ENCODE measurements around the gene ARHGAP45.

ARHGAP45 gene

DNA sequence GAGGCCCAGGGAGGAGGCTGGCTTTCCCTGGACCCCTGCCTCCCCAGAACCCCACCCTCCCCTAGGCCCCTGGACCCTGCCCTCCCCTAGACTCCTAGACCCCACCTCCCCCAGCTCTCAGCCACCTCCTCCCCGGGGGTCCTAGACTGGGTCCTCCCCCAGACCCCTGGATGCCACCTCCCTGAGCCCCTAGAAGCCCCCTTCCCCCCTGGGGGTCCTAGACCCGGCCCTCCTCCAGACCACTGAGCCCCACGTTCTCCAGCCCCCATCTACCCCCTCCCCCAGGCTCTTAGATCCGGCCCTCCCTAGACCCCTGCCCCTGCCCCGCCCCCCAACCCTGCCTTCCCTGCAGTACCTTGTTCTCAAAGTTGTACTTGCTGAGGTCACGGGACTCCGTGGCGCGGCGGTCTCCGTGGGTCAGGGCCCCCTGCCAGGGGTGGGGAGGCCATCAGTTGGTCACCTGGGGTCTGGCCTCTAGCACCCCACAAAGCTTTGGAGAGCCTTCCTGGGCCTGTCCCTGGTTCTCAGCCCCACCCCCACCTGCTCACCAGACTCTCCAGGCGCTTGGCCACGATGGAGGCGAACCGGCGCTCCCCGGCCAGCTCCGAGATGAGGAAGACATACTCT is 44.8 kb downstream of the ARHGAP45 start:
- H3K4me1 ChIP-seq (ENCODE audit: control insufficient read depth, low read length) = peaks cover 12% of the 10 kb centered on the region
- no peaks in the 10 kb centered on the region for H3F3A ChIP-seq (ENCODE audit: control insufficient read depth, insufficient read depth)
- H3K36me3 ChIP-seq (ENCODE audit: control insufficient read depth, low read length) = peaks cover 10% of the 10 kb centered on the region
- H3K9me2 ChIP-seq (replicated peaks; ENCODE audit: control insufficient read depth, low read length) = no peaks in the 10 kb centered on the region
- no peak overlapping the region for H3K4me2 ChIP-seq (ENCODE audit: low read length)
- no peak overlapping the region for H3K4me3 ChIP-seq (ENCODE audit: low read length)
- no peaks in the 10 kb centered on the region for H3K9me3 ChIP-seq (ENCODE audit: control insufficient read depth, insufficient read depth, low read length)
- no peak overlapping the region for H3K27ac ChIP-seq (ENCODE audit: low read depth, low read length)
- no peaks in the 10 kb centered on the region for H3K79me2 ChIP-seq (ENCODE audit: control insufficient read depth, low read length)
- TF ChIP-seq, protein P1, sequence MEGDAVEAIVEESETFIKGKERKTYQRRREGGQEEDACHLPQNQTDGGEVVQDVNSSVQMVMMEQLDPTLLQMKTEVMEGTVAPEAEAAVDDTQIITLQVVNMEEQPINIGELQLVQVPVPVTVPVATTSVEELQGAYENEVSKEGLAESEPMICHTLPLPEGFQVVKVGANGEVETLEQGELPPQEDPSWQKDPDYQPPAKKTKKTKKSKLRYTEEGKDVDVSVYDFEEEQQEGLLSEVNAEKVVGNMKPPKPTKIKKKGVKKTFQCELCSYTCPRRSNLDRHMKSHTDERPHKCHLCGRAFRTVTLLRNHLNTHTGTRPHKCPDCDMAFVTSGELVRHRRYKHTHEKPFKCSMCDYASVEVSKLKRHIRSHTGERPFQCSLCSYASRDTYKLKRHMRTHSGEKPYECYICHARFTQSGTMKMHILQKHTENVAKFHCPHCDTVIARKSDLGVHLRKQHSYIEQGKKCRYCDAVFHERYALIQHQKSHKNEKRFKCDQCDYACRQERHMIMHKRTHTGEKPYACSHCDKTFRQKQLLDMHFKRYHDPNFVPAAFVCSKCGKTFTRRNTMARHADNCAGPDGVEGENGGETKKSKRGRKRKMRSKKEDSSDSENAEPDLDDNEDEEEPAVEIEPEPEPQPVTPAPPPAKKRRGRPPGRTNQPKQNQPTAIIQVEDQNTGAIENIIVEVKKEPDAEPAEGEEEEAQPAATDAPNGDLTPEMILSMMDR (IDR thresholded peaks at IDR 0.05; ENCODE audit: low read depth, low read length, poor library complexity, severe bottlenecking) = no peak
- TF ChIP-seq EZH2phosphoT487 (IDR thresholded peaks at IDR 0.05; ENCODE audit: borderline replicate concordance, low read length) = no peak
- H3K27me3 ChIP-seq (ENCODE audit: control insufficient read depth, low read length) = no peaks in the 10 kb centered on the region
- no peaks in the 10 kb centered on the region for H4K20me1 ChIP-seq (ENCODE audit: control insufficient read depth, insufficient read depth, low read depth, low read length)

DNA sequence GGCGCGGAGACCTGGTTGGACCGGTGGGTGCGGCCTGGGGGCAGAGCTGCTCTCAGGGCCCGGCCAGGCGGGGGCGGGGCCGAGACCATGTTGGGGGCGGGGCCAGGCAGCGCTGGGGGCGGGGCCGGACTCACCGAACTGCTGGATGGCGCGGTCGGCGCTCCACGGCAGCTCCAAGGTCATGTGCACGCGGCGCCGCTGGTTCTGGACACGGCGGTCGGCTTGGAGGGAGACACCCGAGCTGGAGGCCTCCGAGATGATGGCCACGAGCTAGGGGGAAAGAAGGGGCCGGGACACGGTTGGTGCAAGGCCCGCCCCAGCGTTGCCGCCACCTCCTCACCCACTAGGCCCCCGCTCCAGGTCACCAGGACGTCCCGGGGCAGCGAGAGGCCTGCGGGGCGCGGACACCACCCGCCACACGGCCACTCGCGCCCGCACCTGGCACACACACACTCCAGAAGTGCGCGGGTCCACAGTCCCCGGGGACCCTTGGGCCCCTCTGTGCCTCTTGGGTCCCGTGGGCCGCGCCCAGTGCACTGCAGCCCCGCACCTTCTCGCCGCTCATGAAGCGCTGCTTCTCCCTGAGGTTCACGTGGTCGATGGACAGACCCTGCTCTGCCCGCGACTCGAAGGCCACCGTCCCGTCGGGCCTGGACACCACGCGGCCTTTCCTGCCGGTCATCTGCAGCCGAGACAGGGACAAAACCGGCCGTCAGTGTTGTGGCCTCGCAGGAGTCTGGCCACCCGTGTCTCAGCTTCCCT is 45.5 kb downstream of the ARHGAP45 start:
- H3K4me1 ChIP-seq (ENCODE audit: control insufficient read depth, low read length) = peaks cover 7% of the 10 kb centered on the region
- TF ChIP-seq, protein P1 (IDR thresholded peaks at IDR 0.05; ENCODE audit: low read depth, low read length, poor library complexity, severe bottlenecking) = no peak
- no peak for TF ChIP-seq EZH2phosphoT487 (IDR thresholded peaks at IDR 0.05; ENCODE audit: borderline replicate concordance, low read length)
- no peaks in the 10 kb centered on the region for H3K79me2 ChIP-seq (ENCODE audit: control insufficient read depth, low read length)
- H4K20me1 ChIP-seq (ENCODE audit: control insufficient read depth, insufficient read depth, low read depth, low read length) = no peaks in the 10 kb centered on the region
- H3K9me2 ChIP-seq (replicated peaks; ENCODE audit: control insufficient read depth, low read length) = no peaks in the 10 kb centered on the region
- H3K27ac ChIP-seq (ENCODE audit: low read depth, low read length) = no peak overlapping the region
- H3F3A ChIP-seq (ENCODE audit: control insufficient read depth, insufficient read depth) = no peaks in the 10 kb centered on the region
- no peak overlapping the region for H3K4me3 ChIP-seq (ENCODE audit: low read length)
- peaks cover 7% of the 10 kb centered on the region; the same call in 1 of the 2 replicates for H3K36me3 ChIP-seq (ENCODE audit: control insufficient read depth, low read length)
- H3K4me2 ChIP-seq (ENCODE audit: low read length) = no peak overlapping the region
- no peaks in the 10 kb centered on the region for H3K27me3 ChIP-seq (ENCODE audit: control insufficient read depth, low read length)
- H3K9me3 ChIP-seq (ENCODE audit: control insufficient read depth, insufficient read depth, low read length) = no peaks in the 10 kb centered on the region

DNA sequence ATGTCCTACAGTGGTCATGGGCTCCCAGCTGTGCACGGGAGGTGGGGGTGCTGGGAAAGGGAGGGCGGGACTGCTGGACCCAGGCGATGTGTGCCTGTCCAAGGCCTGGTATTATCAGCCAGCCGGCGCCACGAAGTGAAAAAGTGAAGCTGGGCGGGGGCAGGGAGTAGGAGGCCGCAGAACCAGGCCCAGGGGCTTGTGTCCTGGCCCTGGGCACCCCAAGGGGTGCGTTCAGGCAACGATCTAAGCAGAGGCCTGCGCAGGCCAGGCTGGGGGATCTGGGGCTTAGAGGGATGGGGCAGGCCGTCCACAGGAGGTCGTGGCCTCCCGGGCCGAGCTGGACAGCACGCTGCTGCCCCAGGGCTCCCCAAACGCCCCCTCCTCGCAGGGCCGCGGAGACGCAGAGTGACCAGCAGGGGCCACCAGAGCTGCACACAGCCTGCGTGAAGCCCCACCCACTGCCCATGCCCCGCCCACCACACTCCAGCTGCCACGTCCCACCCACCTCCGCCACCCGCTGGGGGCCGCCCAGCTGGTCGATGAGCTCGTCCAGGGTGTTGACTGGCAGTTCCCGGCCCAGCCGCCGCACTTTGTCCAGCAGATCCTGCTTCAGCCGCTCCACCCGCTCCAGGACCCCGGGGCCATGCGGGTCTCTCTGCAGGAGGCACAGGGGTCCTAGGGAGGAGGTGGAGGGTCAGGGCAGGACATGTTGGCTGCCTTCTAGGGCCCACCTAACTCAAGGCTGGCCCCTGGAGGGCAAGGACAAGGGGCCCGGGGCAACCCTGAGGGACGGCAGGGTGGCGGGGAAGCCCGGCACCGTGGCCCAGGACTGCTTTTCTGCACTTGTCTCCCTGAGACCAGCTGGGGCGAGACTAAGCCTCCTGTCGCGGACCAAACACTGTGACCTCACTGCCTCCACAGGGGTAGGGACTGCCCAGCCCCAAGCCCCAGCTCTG is 46.3 kb downstream of the ARHGAP45 start:
- TF ChIP-seq, protein P1 (IDR thresholded peaks at IDR 0.05; ENCODE audit: low read depth, low read length, poor library complexity, severe bottlenecking) = peak; percentile 95
- TF ChIP-seq EZH2phosphoT487 (IDR thresholded peaks at IDR 0.05; ENCODE audit: borderline replicate concordance, low read length) = no peak
- no peak overlapping the region for H3K4me2 ChIP-seq (ENCODE audit: low read length)
- peaks cover 3% of the 10 kb centered on the region; the same call in 1 of the 2 replicates for H3K4me1 ChIP-seq (ENCODE audit: control insufficient read depth, low read length)
- no peak overlapping the region for H3K27ac ChIP-seq (ENCODE audit: low read depth, low read length)
- no peaks in the 10 kb centered on the region for H3K9me3 ChIP-seq (ENCODE audit: control insufficient read depth, insufficient read depth, low read length)
- no peaks in the 10 kb centered on the region for H3K79me2 ChIP-seq (ENCODE audit: control insufficient read depth, low read length)
- H3F3A ChIP-seq (ENCODE audit: control insufficient read depth, insufficient read depth) = no peaks in the 10 kb centered on the region
- H3K9me2 ChIP-seq (replicated peaks; ENCODE audit: control insufficient read depth, low read length) = no peaks in the 10 kb centered on the region
- H3K4me3 ChIP-seq (ENCODE audit: low read length) = no peak overlapping the region
- H4K20me1 ChIP-seq (ENCODE audit: control insufficient read depth, insufficient read depth, low read depth, low read length) = no peaks in the 10 kb centered on the region
- peaks cover 7% of the 10 kb centered on the region; the same call in 1 of the 2 replicates for H3K36me3 ChIP-seq (ENCODE audit: control insufficient read depth, low read length)
- H3K27me3 ChIP-seq (ENCODE audit: control insufficient read depth, low read length) = no peaks in the 10 kb centered on the region

Measured in DOHH2 (cell line).